HepG2 (cell line): ENCODE data around the gene VSTM1. TPM values are rescaled to one million over a fixed set of nuclear protein-coding genes. Genes with fewer than 3 reads are reported as not detected.

Source experiments
- ATAC-seq: fragments of 200-7000 bp; cut with Tn5 transposase; 3 replicates; pipeline ENCODE4 v1.9.1; 2020; ENCODE audit warnings: mild to moderate bottlenecking, moderate library complexity
- BruUV-seq: library from RNA; stranded (reverse); fragments of 400-500 nt; replicated peaks from 2 replicates; lab custom pipeline; 2021; lab: Mats Ljungman, UMichigan
- CTCF ChIA-PET: fragments of 300-600 bp; formaldehyde crosslinking; extraction: SDS; loops from one replicate; lab custom pipeline; 2021; ENCODE audit warnings: low total read pairs, inconsistent platforms, low intra/inter-chr PET ratio; lab: Yijun Ruan, JAX
- POLR2A ChIA-PET: fragments of 350-600 bp; sonication (Branson Sonifier 250); formaldehyde crosslinking; loops from one replicate; lab custom pipeline; 2020; ENCODE audit warnings: antibody characterized with exemption, inconsistent platforms; lab: Yijun Ruan, JAX
- DNase-seq: peaks from one replicate; pipeline ENCODE4 v3.0.0-alpha.2; 2015; ENCODE audit warnings: low spot score
- FAIRE-seq: peaks from 3 replicates; lab custom pipeline; 2011; peaks lifted over from hg19 to GRCh38; lab: Jason Lieb, UNC
- H2AFZ ChIP-seq: one replicate; pipeline ENCODE4 v1.6.1; 2011; ENCODE audit warnings: low read length, inconsistent platforms
- H3K27ac ChIP-seq: fragments of 300-600 bp; 3 replicates; pipeline ENCODE4 v1.8.0; 2011; ENCODE audit warnings: mixed run types, mild to moderate bottlenecking, mixed read lengths, low read length, inconsistent platforms; ENCODE audit not compliant: insufficient read depth; ENCODE audit errors: extremely low read length
- H3K27me3 ChIP-seq, 2 experiments: fragments of 200-600 bp in 1 of 2; 2 replicates in 1 of 2; 3 replicates in 1 of 2; pipeline versions ENCODE4 v1.6.0 to v1.8.0; 2011; ENCODE audit warnings: low read length in 2 of 2, mild to moderate bottlenecking in 2 of 2, moderate library complexity in 2 of 2, inconsistent platforms in 1 of 2; ENCODE audit not compliant: insufficient read depth in 2 of 2, control insufficient read depth in 1 of 2
- H3K36me3 ChIP-seq, 2 experiments: fragments of 200-600 bp in 1 of 2; replicated peaks in 1 of 2; 2 replicates in 1 of 2; 3 replicates in 1 of 2; pipeline versions ENCODE4 v1.5.1 to v1.8.0; 2011; ENCODE audit warnings: low read length in 2 of 2, inconsistent platforms in 1 of 2; ENCODE audit not compliant: insufficient read depth in 2 of 2, control insufficient read depth in 1 of 2
- H3K4me1 ChIP-seq: 2 replicates; pipeline ENCODE4 v1.5.1; 2012; ENCODE audit warnings: low read length, inconsistent platforms; ENCODE audit not compliant: insufficient read depth
- H3K4me2 ChIP-seq: 2 replicates; pipeline ENCODE4 v1.6.0; 2011; ENCODE audit warnings: low read depth, low read length, inconsistent platforms
- H3K4me3 ChIP-seq, 3 experiments: fragments of 200-600 bp in 1 of 3; sonication (generic), shearing (Covaris generic) in 1 of 3; replicated peaks in 1 of 3; 2 replicates each; pipeline ENCODE4 v1.5.1; 2011 to 2016; ENCODE audit warnings: low read length in 3 of 3, inconsistent platforms in 2 of 3, low read depth in 2 of 3, mild to moderate bottlenecking in 2 of 3, control low read depth in 1 of 3, mixed read lengths in 1 of 3; ENCODE audit not compliant: insufficient read depth in 1 of 3
- H3K79me2 ChIP-seq: one replicate; pipeline ENCODE4 v1.6.1; 2011; ENCODE audit warnings: low read length, inconsistent platforms; ENCODE audit not compliant: insufficient read depth
- H3K9ac ChIP-seq: 2 replicates; pipeline ENCODE4 v1.6.0; 2011; ENCODE audit warnings: mild to moderate bottlenecking, low read depth, low read length, inconsistent platforms; ENCODE audit not compliant: insufficient read depth
- H3K9me3 ChIP-seq: 2 replicates; pipeline ENCODE4 v1.5.1; 2012; ENCODE audit warnings: mild to moderate bottlenecking, low read length
- H4K20me1 ChIP-seq: 2 replicates; pipeline ENCODE4 v1.6.0; 2011; ENCODE audit warnings: inconsistent platforms, mild to moderate bottlenecking, low read length, moderate library complexity; ENCODE audit not compliant: insufficient read depth
- MYNN ChIP-seq: sonication (generic); formaldehyde crosslinking; IDR thresholded peaks from 2 replicates; pipeline ENCODE4 v1.4.0; 2020; ENCODE audit warnings: mild to moderate bottlenecking, low read depth, missing genetic modification reagents
- NFIC ChIP-seq: IDR thresholded peaks from 2 replicates; pipeline ENCODE4 v1.6.1; 2012; ENCODE audit warnings: mild to moderate bottlenecking, low read length, inconsistent platforms
- ZNF879 ChIP-seq: sonication (generic); formaldehyde crosslinking; IDR thresholded peaks from 2 replicates; pipeline ENCODE4 v1.8.1; 2023; ENCODE audit warnings: missing genetic modification reagents
- WGBS: methylation state at CpG from one replicate; pipeline ENCODE4 v1.1.6; 2017; ENCODE audit warnings: low lambda C conversion rate; 5-methylcytosine and 5-hydroxymethylcytosine counted together
- in situ Hi-C: cut with HindIII; loops from 2 replicates; pipeline ENCODE4 v1.10.0; 2017; ENCODE audit warnings: low pct_unique_long_range_greater_than_20kb; ENCODE audit not compliant: extremely low pct_ligation_motif_present
- intact Hi-C: fragments of 100-400 bp; cut with micrococcal nuclease; formaldehyde crosslinking; loops from one replicate; pipeline ENCODE4 v1.10.0; 2022; ENCODE audit not compliant: unreplicated experiment
- polyA plus RNA-seq, 8 experiments: library from polyadenylated mRNA; depleted of rRNA in 3 of 8; stranded (reverse) in 7 of 8; unstranded in 1 of 8; fragments of >200 nt; fragmentation: Illumina TruSeq in 4 of 8; extraction: Trizol in 4 of 8; gene quantifications; 2 replicates each; pipeline versions ENCODE4 v1.2.1 to v1.2.3, GENCODE V29; 2011 to 2016; ENCODE audit warnings: low read depth in 4 of 8, missing spikeins in 1 of 8, mixed read lengths in 1 of 8; ENCODE audit not compliant: insufficient read depth in 1 of 8
- total RNA-seq, 5 experiments: library from RNA; depleted of rRNA; stranded (reverse); fragments of >200 nt; fragmentation: Illumina TruSeq; extraction: Trizol; gene quantifications; 2 replicates each; pipeline ENCODE4 v1.2.3, GENCODE V29; 2016; ENCODE audit warnings: low read depth in 1 of 5
- TF ChIP-seq, protein P1 (sequence below): sonication (generic); formaldehyde crosslinking; IDR thresholded peaks from 2 replicates; pipeline ENCODE4 v1.8.0; 2022; ENCODE audit warnings: missing genetic modification reagents, mild to moderate bottlenecking, moderate library complexity, borderline replicate concordance

The VSTM1 gene
- total and polyA plus RNA-seq, 2 of the 13 experiments (the other 11 are each of a cell fraction or from before 2014, with no cell fraction given) = not detected

- no peaks in the 10 kb centered on the region; a peak in 1 of 5 replicates for H3K27me3 ChIP-seq
- no peak overlapping the region for H2AFZ ChIP-seq
- intact Hi-C loops (no loop called here), in situ Hi-C loops (no loop called here)
- no peaks in the 10 kb centered on the region for H4K20me1 ChIP-seq
- ATAC-seq (no peak), DNase-seq (no peak), FAIRE-seq (no peak)
- H3K36me3 ChIP-seq = peaks cover 11 to 37% of the 10 kb centered on the region in 2 experiments; a peak in 4 of 5 replicates
- no peaks in the 10 kb centered on the region for H3K9me3 ChIP-seq
- WGBS = 95% methylated on average over 11 of the region's 11 CpGs
- POLR2A ChIA-PET = interaction anchor here (0.7 kb wide), 1 partner anchor 84 kb away, joined by 3 read pairs; the partner anchor contains the start of gene MBOAT7
- CTCF ChIA-PET = no interaction called here
- H3K4me3 ChIP-seq = no peak overlapping the region
- no peak overlapping the region for H3K9ac ChIP-seq
- peaks cover 9% of the 10 kb centered on the region for H3K79me2 ChIP-seq
- BruUV-seq = no TSS peak
- no peak overlapping the region for H3K27ac ChIP-seq
- TF ChIP-seq NFIC = no peak
- no peak for TF ChIP-seq MYNN
- TF ChIP-seq ZNF879 (CRISPR knock-in tag) = no peak
- TF ChIP-seq, protein P1, sequence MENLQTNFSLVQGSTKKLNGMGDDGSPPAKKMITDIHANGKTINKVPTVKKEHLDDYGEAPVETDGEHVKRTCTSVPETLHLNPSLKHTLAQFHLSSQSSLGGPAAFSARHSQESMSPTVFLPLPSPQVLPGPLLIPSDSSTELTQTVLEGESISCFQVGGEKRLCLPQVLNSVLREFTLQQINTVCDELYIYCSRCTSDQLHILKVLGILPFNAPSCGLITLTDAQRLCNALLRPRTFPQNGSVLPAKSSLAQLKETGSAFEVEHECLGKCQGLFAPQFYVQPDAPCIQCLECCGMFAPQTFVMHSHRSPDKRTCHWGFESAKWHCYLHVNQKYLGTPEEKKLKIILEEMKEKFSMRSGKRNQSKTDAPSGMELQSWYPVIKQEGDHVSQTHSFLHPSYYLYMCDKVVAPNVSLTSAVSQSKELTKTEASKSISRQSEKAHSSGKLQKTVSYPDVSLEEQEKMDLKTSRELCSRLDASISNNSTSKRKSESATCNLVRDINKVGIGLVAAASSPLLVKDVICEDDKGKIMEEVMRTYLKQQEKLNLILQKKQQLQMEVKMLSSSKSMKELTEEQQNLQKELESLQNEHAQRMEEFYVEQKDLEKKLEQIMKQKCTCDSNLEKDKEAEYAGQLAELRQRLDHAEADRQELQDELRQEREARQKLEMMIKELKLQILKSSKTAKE = no peak
- TF ChIP-seq, all 625 proteins: peak for 0
- no peak overlapping the region for H3K4me2 ChIP-seq
- peaks cover 17% of the 10 kb centered on the region for H3K4me1 ChIP-seq
These were observed 41.5 kb upstream of the VSTM1 start for GRCh38 chr19:54104998-54105715.
